IMR-90 (cell line): Measurements from ENCODE around the gene URB1. TPM values are rescaled to one million over a fixed set of nuclear protein-coding genes. Genes with fewer than 3 reads are reported as not detected.

ENCODE experiments used
- ATAC-seq: fragments of 200-7000 bp; cut with Tn5 transposase; 2 replicates; pipeline ENCODE4 v1.9.1; 2020; ENCODE audit warnings: low read depth, mild to moderate bottlenecking, moderate library complexity
- BruUV-seq: library from RNA; stranded (reverse); fragments of 400-500 nt; replicated peaks from 2 replicates; lab custom pipeline; 2021; lab: Mats Ljungman, UMichigan
- CTCF ChIA-PET: fragments of 300-600 bp; formaldehyde crosslinking; extraction: SDS; loops from one replicate; lab custom pipeline; 2021; ENCODE audit warnings: antibody characterized with exemption; lab: Yijun Ruan, JAX
- POLR2A ChIA-PET: fragments of 300-600 bp; sonication (Branson Sonifier 250); formaldehyde crosslinking; loops from one replicate; lab custom pipeline; 2022; ENCODE audit warnings: antibody characterized with exemption; ENCODE audit not compliant: unreplicated experiment; lab: Charles Lee
- DNase-seq: peaks from one replicate; pipeline ENCODE4 v3.0.0; 2013
- H2AFZ ChIP-seq: replicated peaks from 2 replicates; pipeline ENCODE3; 2013; ENCODE audit warnings: low read length, mild to moderate bottlenecking; ENCODE audit not compliant: poor library complexity
- H2AK5ac ChIP-seq: 2 replicates; pipeline ENCODE4 v1.6.1; 2013; ENCODE audit warnings: low read depth, low read length, inconsistent platforms
- H2AK9ac ChIP-seq: replicated peaks from 2 replicates; pipeline ENCODE3; 2013; ENCODE audit warnings: mild to moderate bottlenecking, low read depth, low read length, moderate library complexity; ENCODE audit not compliant: poor library complexity
- H2BK120ac ChIP-seq: 2 replicates; pipeline ENCODE4 v1.6.1; 2013; ENCODE audit warnings: low read depth, low read length, inconsistent platforms
- H2BK15ac ChIP-seq: 3 replicates; pipeline ENCODE4 v1.6.1; 2013; ENCODE audit warnings: low read depth, low read length, inconsistent platforms
- H2BK20ac ChIP-seq: 2 replicates; pipeline ENCODE4 v1.6.1; 2013; ENCODE audit warnings: low read depth, mild to moderate bottlenecking, inconsistent platforms, low read length, moderate library complexity
- H2BK5ac ChIP-seq: 2 replicates; pipeline ENCODE4 v1.6.1; 2013; ENCODE audit warnings: mild to moderate bottlenecking, low read depth, low read length, inconsistent platforms; ENCODE audit not compliant: poor library complexity, severe bottlenecking
- H3K14ac ChIP-seq: replicated peaks from 2 replicates; pipeline ENCODE4 v1.6.1; 2013; ENCODE audit warnings: low read depth, low read length, inconsistent platforms
- H3K18ac ChIP-seq: 2 replicates; pipeline ENCODE4 v1.6.1; 2013; ENCODE audit warnings: low read depth, low read length, control low read depth
- H3K23ac ChIP-seq: 2 replicates; pipeline ENCODE4 v1.6.1; 2013; ENCODE audit warnings: low read depth, low read length, inconsistent platforms
- H3K27ac ChIP-seq: 2 replicates; pipeline ENCODE4 v1.5.1; 2013; ENCODE audit warnings: mild to moderate bottlenecking, control low read depth, low read length; ENCODE audit not compliant: insufficient read depth
- H3K27me3 ChIP-seq: 2 replicates; pipeline ENCODE4 v1.6.1; 2013; ENCODE audit warnings: low read length; ENCODE audit not compliant: control insufficient read depth, insufficient read depth
- H3K36me3 ChIP-seq: 2 replicates; pipeline ENCODE4 v1.6.1; 2013; ENCODE audit warnings: low read length, mixed read lengths; ENCODE audit not compliant: control insufficient read depth, insufficient read depth
- H3K4ac ChIP-seq: 2 replicates; pipeline ENCODE4 v1.6.1; 2013; ENCODE audit warnings: low read depth, low read length, inconsistent platforms
- H3K4me1 ChIP-seq: 2 replicates; pipeline ENCODE4 v1.6.1; 2013; ENCODE audit warnings: low read length, mixed read lengths; ENCODE audit not compliant: control insufficient read depth, insufficient read depth
- H3K4me2 ChIP-seq: 2 replicates; pipeline ENCODE4 v1.6.1; 2013; ENCODE audit warnings: low read depth, mild to moderate bottlenecking, control low read depth, low read length, moderate library complexity
- H3K4me3 ChIP-seq: 2 replicates; pipeline ENCODE4 v1.5.1; 2013; ENCODE audit warnings: low read depth, mild to moderate bottlenecking, control low read depth, low read length, moderate library complexity; ENCODE audit not compliant: insufficient read depth
- H3K56ac ChIP-seq: 2 replicates; pipeline ENCODE4 v1.6.1; 2013; ENCODE audit warnings: low read length, inconsistent platforms; ENCODE audit not compliant: insufficient read depth; ENCODE audit errors: extremely low read depth
- H3K79me1 ChIP-seq, 2 experiments: 2 replicates each; pipeline ENCODE4 v1.6.1; 2013; ENCODE audit warnings: low read length in 2 of 2, inconsistent platforms in 1 of 2, low read depth in 1 of 2
- H3K9ac ChIP-seq: 2 replicates; pipeline ENCODE4 v1.6.1; 2013; ENCODE audit warnings: low read depth, low read length, control low read depth
- H3K9me1 ChIP-seq: 2 replicates; pipeline ENCODE4 v1.6.1; 2013; ENCODE audit warnings: low read length, inconsistent platforms; ENCODE audit not compliant: insufficient read depth
- H3K9me3 ChIP-seq: 2 replicates; pipeline ENCODE4 v1.6.1; 2013; ENCODE audit warnings: low read length; ENCODE audit not compliant: control insufficient read depth, insufficient read depth
- H4K20me1 ChIP-seq: 2 replicates; pipeline ENCODE4 v1.6.1; 2013; ENCODE audit warnings: low read length, inconsistent platforms; ENCODE audit not compliant: insufficient read depth
- H4K5ac ChIP-seq: 2 replicates; pipeline ENCODE4 v1.6.1; 2013; ENCODE audit warnings: mild to moderate bottlenecking, low read depth, low read length, control low read depth
- H4K8ac ChIP-seq, 2 experiments: 2 replicates each; pipeline ENCODE4 v1.6.1; 2013; ENCODE audit warnings: low read depth in 2 of 2, low read length in 2 of 2, control low read depth in 1 of 2, inconsistent platforms in 1 of 2
- H4K91ac ChIP-seq: 2 replicates; pipeline ENCODE4 v1.6.1; 2013; ENCODE audit warnings: low read depth, low read length, inconsistent platforms; ENCODE audit not compliant: insufficient read depth
- MAFK ChIP-seq: IDR thresholded peaks from 2 replicates; pipeline ENCODE4 v1.6.1; 2012; ENCODE audit warnings: low read depth, low read length, improper control_type of control experiment
- SMC3 ChIP-seq: fragments of 150-350 bp; IDR thresholded peaks from 2 replicates; pipeline ENCODE4 v1.6.1; 2016; ENCODE audit warnings: low read depth, mild to moderate bottlenecking, antibody characterized with exemption, low read length, moderate library complexity
- WGBS, 2 experiments: methylation state at CpG; one replicate each; pipeline versions ENCODE4 v1.1.5 to v1.1.7; 2013; ENCODE audit warnings: missing lambda C conversion rate in 2 of 2; ENCODE audit not compliant: insufficient read length in 1 of 2; ENCODE audit errors: extremely low coverage in 2 of 2; 5-methylcytosine and 5-hydroxymethylcytosine counted together
- dilution Hi-C: fragments of 300-500 bp; cut with HindIII; formaldehyde crosslinking; loops from one replicate; pipeline ENCODE4 v1.14.3; 2018; ENCODE audit warnings: low sequenced_read_pairs; ENCODE audit not compliant: unreplicated experiment
- in situ Hi-C: fragments of 300-500 bp; cut with MboI; formaldehyde crosslinking; loops from 3 replicates; pipeline ENCODE4 v1.14.3; 2019; ENCODE audit warnings: low sequenced_read_pairs, inconsistent platforms, mixed read lengths
- intact Hi-C: fragments of 100-400 bp; cut with micrococcal nuclease; formaldehyde crosslinking; loops from 2 replicates; pipeline ENCODE4 v1.10.0; 2022
- polyA plus RNA-seq, 3 experiments: library from polyadenylated mRNA; depleted of rRNA; stranded (reverse); fragments of >200 nt; gene quantifications; 2 replicates each; pipeline ENCODE4 v1.2.3, GENCODE V29; 2012; ENCODE audit warnings: low replicate concordance in 1 of 3
- total RNA-seq: library from RNA; depleted of rRNA; stranded (reverse); fragments of >200 nt; gene quantifications from 2 replicates; pipeline ENCODE4 v1.2.3, GENCODE V29; 2012

The URB1 gene
- total and polyA plus RNA-seq, 2 of the 4 experiments (the other 2 are of a cell fraction): 9.2 to 12.7 TPM

DNA sequence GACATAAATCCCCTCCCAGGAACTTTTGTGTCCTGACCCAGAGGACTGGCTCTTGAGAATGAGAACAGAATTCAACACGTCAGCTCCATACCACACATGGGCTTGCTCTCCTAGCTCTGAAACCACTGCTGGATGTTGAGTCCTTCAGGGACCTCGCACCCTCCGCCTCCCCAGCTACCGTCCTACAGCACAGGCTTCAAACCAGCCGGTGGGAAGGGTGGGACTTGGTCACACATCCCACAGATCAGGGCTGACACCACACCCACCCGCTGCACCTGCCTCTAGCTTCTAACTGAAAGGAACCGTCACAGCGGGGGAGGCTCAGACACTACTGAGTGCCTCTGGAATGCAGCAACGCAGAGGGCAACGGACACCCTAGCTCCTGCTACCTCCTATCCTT is 70.1 kb downstream of the URB1 start:
- CTCF ChIA-PET: no interaction called here
- Histone ChIP-seq H3K4me2 (no peak overlapping the region), H2BK20ac (no peak overlapping the region), H4K5ac (no peak overlapping the region), H3K23ac (no peak overlapping the region), H4K20me1 (no peaks in the 10 kb centered on the region; the same call in 1 of the 2 replicates), H3K9me1 (peaks cover 3% of the 10 kb centered on the region; the same call in 1 of the 2 replicates), H3K9me3 (no peaks in the 10 kb centered on the region), H2AK5ac (no peak overlapping the region), H2BK120ac (no peak overlapping the region), H3K4ac (no peak overlapping the region), H3K14ac (no peak overlapping the region), H3K4me1 (peaks cover 4% of the 10 kb centered on the region; the same call in 1 of the 2 replicates), H3K36me3 (peaks cover 66% of the 10 kb centered on the region), H3K9ac (no peak overlapping the region), H2BK5ac (no peak overlapping the region), H2BK15ac (no peak overlapping the region), H3K18ac (no peak overlapping the region), H4K8ac (no peak overlapping the region), H4K91ac (no peak overlapping the region), H2AFZ (no peak overlapping the region), H2AK9ac (no peak overlapping the region), H3K27me3 (no peaks in the 10 kb centered on the region), H3K4me3 (no peak overlapping the region), H3K27ac (no peak overlapping the region), H3K79me1 (peaks cover 3 to 25% of the 10 kb centered on the region in 2 experiments; a peak in 3 of 4 replicates), H3K56ac (no peak overlapping the region)
- 90% methylated on average over 2 of the region's 10 CpGs; no CpG with 5 or more reads in 1 of the 2 experiments for WGBS, 2 experiments
- intact Hi-C loops (no loop called here), in situ Hi-C loops (no loop called here), dilution Hi-C loops (no loop called here)
- TF ChIP-seq MAFK (no peak), SMC3 (no peak)
- POLR2A ChIA-PET: no interaction called here
- BruUV-seq: no TSS peak
- no peak for ATAC-seq
- DNase-seq: no peak
